AML-193 (cell line): ENCODE data around the gene MSI2.
"Not testable (repeated sequence)": the region's sequence is repeated elsewhere in the genome, so short reads cannot be mapped to it uniquely, and the experiment has no call there.

ENCODE experiments used
- DNase-seq, 2 experiments: peaks; one replicate each; lab custom pipeline; 2025; lab: John Stamatoyannopoulos, UW

The MSI2 gene

DNA sequence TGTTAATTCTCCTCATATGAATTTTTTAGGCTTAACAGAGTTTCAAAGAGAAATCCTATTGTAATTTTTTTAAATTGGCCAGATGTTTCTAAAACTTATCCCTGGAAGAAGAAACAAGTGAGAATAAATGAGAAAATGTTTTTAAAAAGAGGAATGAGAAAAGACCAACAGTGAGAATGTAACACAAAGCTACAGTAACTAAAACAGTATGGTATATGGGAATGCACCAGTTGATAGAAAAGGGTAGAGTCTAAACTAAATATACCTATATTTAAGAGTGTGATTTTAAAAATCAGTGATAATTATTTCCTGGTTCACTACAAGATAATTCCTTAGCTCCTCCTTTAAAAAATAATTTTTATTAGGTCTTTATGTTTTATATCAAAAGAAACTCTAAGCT is 360.9 kb downstream of the MSI2 start:
- DNase-seq: no peak

DNA sequence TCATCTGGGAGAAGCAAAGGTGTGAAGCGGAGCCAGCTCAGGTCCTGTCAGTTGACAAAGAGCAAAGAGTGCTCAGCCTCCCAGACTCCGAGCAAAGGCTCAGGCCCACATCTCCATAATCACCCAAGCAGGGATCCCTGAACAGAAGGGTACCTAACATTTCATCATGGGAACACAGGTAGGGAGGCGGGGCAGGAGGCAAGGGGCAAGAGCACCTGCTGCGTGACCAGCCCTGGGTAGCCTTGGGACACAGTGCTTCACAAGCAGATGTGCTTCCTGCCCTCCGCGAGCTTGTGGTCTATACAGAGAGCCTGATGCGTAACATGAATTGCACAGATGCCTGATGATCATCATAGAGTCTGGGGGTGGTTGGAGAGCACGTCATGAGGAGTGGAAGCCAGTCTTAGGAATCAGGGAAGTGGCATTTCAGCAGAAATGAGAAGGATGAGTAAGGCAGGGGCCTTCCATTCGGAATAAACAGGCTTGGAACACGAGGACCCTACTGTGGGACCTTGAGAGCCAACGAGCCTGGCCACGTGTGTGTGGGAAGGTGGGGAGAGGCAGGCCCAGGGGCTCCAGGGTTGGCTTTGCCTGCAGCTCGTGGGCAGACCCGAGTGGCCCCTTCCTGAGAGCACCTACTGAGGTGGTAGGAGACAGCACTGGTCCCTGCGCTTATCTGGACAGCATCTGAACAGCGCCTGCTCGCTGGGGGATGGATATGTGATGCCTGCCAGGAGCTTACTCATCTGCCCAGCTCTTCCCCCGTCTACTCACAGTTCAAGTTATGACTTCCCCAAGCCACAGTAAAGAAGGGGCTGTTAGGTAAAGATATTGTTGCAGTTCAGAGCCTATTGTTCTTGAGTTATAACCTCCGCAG is 363.0 kb downstream of the MSI2 start:
- no peak for DNase-seq

DNA sequence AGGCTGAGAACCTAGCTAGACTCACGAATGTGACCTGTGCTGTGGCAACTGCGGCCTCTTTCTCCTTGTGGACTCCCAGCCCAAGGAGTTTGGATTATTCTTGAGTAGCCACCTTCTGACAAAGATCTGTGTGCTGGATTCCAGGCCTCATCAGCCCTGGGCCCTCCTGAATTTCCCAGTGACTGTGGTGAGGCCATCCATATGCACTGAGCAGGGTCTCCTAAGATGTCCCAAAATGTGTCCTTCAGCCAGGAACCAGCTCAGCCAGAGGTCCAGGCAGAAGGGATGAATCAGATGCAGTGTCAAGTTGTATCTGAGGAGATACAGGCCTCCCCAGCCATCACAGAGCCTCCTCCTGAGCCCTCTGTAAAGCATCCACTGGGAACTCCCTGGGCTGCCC is 364.3 kb downstream of the MSI2 start:
- DNase-seq: no peak

DNA sequence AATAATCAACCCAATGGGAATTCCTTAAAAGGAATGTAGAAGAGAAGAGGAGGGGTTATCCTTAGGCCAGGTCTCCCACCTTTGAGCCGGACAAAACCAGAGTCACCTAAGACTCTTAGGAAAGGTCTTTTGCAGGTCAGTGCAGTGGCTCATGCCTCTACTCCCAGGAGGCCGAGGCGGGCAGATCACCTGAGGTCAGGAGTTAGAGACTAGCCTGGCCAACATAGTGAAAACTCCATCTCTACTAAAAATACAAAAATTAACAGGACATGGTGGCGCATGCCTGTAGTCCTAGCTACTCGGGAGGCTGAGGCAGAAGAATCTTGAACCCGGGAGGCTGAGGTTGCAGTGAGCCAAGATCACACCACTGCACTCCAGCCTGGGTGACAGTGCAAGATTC is 365.5 kb downstream of the MSI2 start:
- not testable (repeated sequence) for DNase-seq

DNA sequence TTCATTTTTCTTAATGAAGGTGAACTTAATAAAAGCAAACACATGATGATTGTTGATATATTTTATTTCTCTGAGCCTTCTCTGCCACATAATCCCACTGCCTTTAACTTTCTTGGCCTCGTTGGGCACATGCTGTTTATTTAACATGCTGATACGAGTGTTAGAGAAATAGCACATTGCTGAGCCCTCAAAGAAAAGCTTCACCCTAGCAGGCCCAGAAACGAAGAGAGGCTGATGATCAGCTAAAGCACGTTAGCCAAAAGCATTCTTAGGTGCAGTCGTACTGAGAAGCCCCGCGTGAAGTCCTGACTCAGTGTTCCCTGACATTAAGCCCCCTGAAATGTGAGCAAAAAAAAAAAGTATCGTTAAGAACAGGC is 366.0 kb downstream of the MSI2 start:
- no peak for DNase-seq

DNA sequence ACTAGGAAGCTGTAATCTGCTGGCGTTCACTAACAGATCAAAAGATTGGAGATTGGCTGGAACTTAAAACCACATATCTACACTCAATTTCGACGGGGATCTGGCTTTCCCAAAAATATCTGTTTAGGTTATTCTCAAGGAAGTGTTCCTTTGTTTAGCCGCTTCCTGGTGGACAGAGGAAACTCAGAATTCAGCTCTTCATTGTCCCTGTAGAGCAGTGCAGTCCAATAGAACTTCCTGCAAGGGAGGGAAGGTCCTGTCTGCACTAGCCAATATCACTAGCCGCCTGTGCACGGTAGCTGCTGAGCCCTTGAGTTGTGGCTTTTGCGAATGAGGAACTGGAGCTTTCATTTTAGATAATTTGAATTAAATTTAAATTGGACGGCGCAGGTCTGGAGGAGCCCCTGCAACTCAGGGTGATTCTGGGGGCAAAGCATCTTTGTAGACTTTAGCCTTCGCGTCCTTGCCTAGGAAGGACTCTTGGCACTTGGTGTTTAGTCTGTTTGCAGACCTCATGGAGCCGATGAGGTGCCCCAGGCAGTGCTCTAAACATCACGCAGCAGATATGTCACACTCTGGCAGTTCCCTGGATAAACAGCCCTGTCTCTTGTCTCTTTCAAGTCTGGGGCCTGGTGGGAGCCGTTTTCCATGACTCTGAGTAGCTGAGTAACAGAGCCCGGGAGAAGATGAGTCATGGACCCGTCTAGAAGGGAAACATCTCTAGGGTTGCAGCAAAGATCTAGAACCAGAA is 366.5 kb downstream of the MSI2 start:
- no peak for DNase-seq

DNA sequence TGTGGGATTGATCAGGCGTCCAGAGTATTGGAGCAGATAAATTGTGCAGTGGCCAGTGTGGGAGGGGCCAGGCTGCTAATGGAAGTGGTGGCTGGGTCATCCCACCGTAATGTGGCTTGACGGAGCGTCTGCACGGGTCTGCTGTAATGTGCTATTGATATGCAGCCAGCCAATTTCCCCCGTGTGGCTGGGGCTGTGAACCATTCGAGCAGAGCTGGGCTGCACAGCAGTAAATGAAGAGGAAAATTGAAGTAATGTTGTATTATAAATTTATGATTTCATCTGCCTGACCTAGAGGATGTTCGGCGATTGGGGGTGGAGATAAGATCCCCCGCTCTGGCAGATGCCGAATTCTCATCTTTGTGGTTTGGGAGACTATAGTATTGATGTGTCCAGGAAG is 367.3 kb downstream of the MSI2 start:
- DNase-seq: no peak

DNA sequence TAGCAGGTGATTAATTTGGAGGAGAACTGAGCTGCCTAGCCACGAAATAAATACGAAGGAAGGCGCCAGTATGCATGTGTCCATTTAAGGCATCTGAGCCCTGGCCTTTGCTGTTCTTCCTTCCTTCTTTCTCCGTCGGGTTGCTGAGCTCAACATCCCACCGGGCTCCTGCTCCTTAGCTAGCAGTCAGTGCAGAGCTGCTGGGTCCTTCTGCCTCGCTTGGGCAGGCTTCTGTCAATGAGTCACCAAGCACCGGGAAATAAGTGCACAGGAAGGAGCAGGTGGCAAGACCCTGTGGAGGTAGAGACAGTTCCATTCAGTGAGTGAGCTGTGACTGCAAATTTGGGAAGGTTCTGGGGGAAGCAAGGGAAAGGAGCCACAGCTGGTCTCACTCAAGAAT is 368.1 kb downstream of the MSI2 start:
- no peak for DNase-seq

DNA sequence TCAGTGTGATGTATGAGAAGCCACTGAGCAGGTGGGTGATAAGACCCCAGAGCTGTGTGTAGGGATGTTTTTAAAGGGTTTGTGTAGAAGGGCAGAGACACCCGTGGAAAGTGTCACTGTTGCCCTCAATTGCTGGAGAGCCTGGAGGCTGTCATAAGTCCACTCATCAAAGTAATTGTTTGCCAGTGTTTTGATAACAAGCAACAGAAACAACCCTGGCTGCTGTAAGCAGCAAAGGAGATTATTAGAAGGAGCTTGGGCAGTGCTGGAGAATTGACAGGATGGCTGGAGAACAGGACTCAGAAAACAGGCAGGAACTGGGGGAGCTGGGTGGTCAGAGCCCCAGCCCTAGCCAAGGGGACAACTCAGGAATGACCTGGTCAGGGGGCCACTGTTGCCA is 369.2 kb downstream of the MSI2 start:
- DNase-seq: no peak

DNA sequence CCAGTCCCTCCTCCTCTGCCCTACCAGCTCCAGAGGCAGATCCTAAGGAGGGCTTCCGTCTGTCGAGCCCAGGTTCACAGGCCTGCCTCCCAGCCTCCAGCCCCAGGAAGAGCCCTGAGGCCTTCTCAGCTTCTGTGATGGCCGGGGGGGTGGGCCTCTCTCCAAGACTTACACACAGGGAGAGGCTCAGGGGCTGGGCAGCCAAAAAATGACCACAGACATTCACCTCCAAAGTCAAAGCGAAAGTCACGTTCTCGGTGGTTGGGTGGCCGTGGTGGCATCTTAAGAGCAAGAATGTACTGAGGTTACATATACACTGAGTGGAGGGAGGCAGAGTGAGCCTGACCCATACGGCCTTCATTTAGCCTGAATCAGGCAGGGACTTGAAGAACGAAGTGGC is 369.6 kb downstream of the MSI2 start:
- DNase-seq: no peak

DNA sequence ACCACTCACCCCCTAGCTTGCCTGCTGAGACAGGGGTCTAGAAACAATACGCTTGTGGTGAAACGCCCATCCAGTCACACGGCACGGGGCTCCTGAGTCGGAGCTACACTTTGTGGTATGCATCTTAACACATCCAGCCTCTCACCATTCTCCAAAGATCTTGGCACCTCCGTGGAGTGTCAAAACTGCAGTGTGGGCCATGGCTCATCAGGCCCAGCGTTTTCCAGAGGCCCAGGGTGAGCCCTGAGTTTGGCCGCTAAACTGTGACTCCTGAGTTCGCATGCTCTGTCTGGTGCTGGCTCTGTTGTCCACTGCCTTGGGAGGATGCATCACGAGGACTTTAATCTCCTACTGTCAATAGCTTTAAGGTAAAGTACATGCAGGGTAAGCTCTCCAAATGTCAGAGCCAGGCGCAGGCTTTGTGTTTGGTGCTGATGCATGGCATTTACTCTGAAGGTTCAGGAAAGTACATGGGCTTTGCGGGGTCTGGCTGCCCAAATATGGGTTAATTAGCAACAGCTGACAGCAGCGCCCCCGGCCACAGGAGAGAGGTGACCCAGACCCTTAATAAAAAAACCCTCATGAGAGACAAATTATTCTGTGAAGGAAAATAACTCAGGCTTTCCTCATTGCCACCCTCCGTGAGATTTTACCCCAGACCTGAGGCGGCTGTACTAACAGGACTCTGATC is 370.3 kb downstream of the MSI2 start:
- no peak for DNase-seq

DNA sequence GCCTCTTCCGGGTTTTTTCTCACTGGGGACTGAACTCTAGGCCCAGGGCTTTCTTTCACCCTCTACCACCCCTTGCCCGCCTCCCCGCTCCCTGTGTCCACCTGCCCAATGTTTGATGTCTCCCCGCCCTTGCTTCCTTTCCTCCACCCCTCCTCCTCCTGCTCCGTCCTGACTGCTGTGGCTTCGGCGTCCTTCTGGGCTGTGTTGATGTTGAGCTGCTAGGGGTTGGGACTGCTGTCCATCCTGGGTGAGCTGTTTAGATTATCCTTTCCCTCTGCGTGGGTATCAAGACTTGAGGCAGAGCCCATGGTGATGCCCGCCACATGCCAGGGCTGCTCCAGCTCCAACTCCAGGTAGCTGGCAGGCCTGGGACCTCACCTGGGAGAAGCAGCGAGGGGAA is 371.3 kb downstream of the MSI2 start:
- DNase-seq: no peak

DNA sequence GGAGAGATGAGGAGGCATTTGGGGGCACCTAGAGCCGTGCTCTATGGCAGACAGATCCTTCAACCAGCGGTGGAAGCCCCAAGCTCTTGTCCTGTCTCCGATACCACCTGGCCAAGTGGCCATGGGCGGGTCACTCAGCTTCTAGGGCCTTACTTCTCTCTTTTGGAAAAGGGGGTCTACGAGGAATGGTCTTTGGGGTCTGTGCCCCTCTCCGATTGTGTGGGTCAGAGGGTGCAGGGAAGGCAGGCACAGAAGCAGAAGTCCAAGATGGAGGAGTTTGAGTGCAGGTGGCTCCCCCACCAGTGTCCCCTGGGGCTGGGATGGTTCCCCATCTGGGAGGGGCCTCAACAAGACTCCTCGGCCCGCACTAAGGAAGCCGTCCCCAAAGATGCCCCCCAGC is 372.1 kb downstream of the MSI2 start:
- no peak for DNase-seq

DNA sequence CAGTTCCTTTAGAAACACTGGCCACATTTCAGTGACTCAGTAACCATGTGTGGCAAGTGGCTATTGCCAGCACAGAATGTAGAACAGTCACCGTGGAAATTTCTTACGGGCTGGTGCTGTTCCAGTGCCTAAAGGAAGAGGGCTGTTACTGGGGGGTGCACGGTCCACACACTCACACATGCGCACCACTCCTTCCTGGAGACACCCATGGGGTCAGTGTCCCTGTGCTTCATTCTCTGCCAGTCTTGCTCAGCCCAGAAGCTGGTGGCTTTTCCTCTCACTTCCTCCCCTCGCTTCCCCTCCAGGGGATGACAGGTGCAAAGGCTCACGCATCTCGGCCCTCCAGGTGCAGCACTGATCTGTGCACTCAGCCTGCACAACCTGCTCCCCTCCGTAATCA is 373.1 kb downstream of the MSI2 start:
- no peak for DNase-seq

DNA sequence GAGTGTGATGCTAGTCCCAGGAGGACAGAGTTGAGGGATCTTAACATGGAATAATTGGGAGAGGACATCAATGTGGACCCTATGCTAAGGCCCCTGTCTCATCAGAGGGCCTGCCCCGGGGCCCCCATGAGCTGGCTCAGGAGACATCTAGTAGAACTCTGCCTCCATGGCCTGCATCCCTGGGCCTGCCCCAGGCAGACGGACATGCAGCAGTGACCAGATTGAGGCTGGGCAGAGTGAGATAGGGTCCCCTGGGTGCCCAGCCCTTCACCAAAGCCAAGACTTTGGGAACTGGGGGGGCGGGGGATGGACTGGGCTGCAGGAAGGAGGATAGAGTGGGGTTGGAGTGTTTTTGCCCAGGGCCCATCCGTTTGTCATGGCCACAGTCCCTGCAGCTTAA is 373.6 kb downstream of the MSI2 start:
- no peak for DNase-seq

DNA sequence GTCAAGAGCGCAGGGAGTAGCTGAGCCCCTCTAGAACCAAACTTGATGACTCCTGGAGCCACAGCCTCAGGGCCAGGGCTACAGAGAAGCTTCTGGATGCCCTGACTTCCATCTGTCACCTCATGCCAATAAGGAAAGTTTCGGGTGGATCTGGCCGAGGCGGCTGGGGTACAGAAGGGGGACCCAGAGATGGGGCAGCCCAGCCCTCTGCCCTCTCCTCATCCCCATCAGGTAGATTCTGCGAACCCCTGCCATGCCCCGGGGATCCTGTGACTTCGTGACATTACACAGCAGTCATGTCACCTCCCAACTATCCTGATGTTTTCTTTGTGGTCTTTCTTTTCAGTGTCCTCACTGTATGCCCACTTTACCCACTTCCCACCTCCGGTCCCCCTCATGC is 374.4 kb downstream of the MSI2 start:
- DNase-seq: no peak

DNA sequence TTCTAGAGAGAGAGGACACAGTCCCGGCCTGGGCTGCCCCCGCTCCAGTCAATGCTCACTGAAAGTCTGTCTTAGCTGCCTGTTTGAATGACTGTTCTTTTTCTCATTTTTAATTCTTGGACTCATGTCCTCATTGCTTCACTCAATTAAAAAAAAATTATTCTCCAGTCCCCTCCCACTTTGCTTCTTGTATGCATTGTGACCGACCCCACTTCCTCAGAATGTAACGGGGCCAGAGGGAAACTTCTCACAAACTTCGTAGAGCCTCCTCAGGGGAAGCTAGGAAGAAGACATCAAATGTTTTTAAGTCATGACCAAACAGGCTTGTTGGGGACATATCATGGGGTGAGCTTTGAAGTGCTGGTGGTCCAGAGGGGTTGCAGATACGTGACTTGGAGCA is 375.5 kb downstream of the MSI2 start:
- no peak for DNase-seq

DNA sequence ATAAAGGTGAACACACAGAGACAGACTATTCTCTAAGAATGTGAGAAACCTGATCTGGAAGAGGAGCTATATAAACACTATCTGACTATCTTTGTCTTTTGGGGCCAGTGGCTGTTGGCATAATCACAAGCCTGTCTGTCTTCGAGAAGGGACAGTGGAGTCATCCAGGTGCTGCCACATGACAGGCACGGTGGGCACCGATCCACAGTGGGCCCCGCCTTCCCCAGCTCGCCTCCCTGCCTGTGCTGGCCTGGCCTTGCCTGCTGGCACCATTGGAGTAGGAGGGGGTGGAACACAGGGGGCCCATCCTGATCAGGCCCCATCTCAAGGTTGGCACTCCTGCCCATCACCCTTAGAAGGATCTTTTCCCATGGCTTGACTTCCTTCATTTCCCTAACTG is 376.0 kb downstream of the MSI2 start:
- DNase-seq: no peak

DNA sequence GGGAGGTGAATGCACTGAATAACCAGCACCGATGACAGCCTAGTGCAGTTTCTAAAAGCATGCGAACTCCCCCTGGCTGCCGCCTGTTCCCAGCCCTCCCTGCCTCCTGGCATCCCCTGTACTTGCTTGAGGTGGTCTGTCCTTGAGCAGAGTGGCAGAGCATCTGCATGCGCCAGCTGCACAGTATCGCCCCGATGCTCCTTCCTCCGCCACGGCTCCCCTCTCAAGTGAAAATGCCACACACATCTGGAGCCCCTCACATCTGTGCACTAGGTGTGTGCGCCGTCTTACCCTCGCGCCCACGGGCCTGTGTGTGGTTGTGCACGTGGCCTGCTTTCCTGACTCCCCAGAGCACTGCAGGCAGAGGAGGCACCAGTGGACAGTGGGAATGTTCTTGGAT is 376.9 kb downstream of the MSI2 start:
- DNase-seq: no peak

DNA sequence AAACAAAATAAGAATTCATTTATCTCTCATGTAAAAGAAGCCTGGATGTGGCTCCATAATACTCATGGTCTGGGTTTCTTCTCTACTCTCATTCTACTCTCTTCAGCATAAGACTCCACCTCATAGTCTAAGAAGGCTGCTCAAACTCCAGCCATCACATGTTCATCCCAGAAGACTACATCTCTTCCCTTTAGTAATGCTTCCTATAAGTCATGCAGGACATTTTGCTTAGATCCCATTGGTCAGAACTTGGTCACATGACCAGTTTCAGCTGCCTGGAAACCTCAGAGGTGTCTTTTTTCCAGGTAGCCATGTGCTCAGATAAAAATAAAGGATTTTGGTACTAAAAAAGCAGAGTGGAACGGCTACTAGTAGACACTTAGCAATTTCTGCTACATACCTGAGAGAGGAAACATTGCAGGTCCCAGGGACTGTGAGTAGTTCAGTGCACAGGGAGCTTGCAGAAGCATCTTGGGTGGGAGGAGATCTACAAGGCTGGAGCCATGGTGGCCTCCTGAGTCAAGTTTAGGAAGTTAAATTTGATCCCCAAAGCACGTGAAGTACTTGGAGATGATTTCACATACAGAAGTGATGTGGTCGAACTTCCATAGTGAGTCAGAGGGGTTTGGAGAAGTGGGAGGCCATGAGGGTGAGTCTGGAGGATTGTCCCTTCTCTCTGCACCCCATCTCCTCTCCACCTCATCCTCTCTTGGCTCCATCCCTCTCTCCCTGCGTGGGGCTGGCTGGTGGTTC is 378.6 kb downstream of the MSI2 start:
- DNase-seq: no peak

DNA sequence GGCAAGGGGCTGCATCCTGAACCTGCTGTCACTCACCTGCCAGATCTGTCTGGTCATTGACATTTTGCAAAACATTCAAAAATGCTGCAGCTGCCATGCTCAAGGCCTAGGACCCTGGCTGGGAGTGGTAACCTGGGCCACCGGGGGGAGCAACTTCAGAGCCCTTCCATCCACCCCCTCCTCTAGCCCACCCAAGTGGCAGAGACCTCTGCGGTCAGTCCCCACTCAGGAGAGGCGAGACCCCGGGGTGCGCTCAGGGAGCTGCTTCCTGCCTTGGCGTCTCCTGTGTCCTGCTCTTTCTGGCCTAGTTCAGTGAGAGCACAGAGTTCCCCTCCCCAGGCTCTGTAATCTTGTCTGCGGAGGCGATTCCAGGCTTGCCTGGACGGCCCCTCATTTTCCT is 380.0 kb downstream of the MSI2 start:
- DNase-seq: no peak

DNA sequence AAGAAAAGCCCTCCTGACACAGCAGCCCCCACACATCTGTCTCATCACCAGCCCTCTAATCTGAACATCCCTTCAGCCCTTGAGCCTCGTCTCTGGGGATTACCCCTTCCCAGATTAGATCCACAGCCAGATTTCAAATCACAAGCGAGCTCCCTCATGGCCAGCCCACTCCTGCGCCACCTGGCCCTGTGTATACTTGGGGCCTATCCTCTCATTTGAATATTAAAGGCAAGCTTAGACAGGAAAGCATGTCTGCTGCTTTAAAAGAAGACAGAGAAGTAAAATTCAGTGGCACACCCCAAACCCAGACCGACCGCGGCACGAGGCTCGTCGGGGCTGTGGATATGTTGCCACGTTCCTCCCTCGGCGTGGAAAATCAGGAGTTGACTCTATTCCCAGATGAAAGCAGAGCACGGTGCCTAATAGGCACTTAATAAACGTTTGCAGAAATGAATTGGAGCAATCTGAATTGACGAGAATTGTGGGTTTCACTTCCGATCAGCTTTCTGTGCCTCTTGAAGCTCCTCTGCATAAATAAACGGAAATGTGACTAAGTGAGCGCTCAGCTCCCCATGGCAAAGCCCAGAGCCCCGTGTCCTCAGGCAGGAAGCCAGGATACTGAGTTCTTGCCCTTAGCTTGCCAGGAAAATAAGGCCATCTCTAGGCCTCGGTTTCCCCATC is 380.8 kb downstream of the MSI2 start:
- no peak for DNase-seq
